ENCODE measurements around the gene PLCL1.

DNA sequence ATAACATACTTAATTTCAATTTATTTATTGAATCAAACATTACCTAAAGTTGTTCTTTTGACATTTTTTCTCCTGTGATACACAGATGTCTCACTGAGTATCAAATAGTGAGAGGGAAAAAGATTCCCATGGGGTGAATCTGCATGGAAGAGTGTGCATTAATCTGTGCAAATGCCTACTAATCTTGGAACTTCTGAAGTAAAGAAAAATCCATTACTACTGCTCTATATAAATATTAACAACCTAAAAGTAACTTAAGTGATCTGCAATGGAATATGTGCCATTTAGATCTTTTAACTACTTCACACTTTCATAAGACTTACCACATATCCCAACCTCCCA is 125.5 kb downstream of the PLCL1 start:
- TF ChIP-seq, protein P1, sequence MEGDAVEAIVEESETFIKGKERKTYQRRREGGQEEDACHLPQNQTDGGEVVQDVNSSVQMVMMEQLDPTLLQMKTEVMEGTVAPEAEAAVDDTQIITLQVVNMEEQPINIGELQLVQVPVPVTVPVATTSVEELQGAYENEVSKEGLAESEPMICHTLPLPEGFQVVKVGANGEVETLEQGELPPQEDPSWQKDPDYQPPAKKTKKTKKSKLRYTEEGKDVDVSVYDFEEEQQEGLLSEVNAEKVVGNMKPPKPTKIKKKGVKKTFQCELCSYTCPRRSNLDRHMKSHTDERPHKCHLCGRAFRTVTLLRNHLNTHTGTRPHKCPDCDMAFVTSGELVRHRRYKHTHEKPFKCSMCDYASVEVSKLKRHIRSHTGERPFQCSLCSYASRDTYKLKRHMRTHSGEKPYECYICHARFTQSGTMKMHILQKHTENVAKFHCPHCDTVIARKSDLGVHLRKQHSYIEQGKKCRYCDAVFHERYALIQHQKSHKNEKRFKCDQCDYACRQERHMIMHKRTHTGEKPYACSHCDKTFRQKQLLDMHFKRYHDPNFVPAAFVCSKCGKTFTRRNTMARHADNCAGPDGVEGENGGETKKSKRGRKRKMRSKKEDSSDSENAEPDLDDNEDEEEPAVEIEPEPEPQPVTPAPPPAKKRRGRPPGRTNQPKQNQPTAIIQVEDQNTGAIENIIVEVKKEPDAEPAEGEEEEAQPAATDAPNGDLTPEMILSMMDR (IDR thresholded peaks at IDR 0.05), result no peak
- TF ChIP-seq ZFX (IDR thresholded peaks at IDR 0.05; ENCODE audit: borderline replicate concordance), result no peak

All from 22Rv1 (cell line).